ENCODE measurements around the gene OAS1. TPM values are rescaled to one million over a fixed set of nuclear protein-coding genes. Genes with fewer than 3 reads are reported as not detected.

Gene OAS1
- 10 to 100 TPM in 1 of 4 donors, 1 to 10 TPM in 3; 3.8 to 19.8 (median 7.4) TPM for total RNA-seq

DNA sequence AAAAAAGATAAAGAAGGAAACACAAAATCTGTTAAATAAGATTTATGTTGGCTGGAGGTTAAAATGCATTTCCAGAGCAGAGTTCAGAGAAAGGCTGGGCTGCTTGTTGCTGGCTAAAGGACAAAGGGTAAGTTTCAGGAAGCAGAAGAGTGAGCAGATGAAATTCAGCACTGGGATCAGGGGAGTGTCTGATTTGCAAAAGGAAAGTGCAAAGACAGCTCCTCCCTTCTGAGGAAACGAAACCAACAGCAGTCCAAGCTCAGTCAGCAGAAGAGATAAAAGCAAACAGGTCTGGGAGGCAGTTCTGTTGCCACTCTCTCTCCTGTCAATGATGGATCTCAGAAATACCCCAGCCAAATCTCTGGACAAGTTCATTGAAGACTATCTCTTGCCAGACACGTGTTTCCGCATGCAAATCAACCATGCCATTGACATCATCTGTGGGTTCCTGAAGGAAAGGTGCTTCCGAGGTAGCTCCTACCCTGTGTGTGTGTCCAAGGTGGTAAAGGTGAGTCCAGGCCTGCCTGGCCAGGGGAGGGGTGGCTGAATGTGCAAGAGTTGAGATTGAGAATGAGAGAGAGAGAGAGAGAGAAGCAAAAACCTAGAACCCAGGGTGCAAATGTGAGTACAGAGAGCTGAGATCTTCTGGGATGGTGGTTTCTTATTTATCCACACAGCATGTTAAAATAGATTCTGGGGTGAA is at the start of gene OAS1:
TSS of gene OAS1 (plus strand) at position 251 of the 703 bp plus-strand sequence. CDS start at position 329, 78 bp downstream.
- intact Hi-C loops (cut with DNase I; ENCODE audit: low total_unique reads), result no loop called here
- TF ChIP-seq POLR2A (IDR thresholded peaks at IDR 0.05), result no peak
- TF ChIP-seq, protein P1, sequence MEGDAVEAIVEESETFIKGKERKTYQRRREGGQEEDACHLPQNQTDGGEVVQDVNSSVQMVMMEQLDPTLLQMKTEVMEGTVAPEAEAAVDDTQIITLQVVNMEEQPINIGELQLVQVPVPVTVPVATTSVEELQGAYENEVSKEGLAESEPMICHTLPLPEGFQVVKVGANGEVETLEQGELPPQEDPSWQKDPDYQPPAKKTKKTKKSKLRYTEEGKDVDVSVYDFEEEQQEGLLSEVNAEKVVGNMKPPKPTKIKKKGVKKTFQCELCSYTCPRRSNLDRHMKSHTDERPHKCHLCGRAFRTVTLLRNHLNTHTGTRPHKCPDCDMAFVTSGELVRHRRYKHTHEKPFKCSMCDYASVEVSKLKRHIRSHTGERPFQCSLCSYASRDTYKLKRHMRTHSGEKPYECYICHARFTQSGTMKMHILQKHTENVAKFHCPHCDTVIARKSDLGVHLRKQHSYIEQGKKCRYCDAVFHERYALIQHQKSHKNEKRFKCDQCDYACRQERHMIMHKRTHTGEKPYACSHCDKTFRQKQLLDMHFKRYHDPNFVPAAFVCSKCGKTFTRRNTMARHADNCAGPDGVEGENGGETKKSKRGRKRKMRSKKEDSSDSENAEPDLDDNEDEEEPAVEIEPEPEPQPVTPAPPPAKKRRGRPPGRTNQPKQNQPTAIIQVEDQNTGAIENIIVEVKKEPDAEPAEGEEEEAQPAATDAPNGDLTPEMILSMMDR (IDR thresholded peaks at IDR 0.05), result no peak
- Histone ChIP-seq H3K27me3 (no peaks in the 10 kb centered on the region), H3K4me3 (peak within 1 kb of the TSS; percentile 33 to 39), H3K9me3 (peaks cover 0 to 1% of the 10 kb centered on the region in 2 donors), H3K27ac (peak within 1 kb of the TSS; percentile 56 to 76), H3K36me3 (no peaks in the 10 kb centered on the region), H3K4me1 (peaks cover 3 to 4% of the 10 kb centered on the region in 2 donors)
- peak; percentile 19 to 28 for DNase-seq

DNA sequence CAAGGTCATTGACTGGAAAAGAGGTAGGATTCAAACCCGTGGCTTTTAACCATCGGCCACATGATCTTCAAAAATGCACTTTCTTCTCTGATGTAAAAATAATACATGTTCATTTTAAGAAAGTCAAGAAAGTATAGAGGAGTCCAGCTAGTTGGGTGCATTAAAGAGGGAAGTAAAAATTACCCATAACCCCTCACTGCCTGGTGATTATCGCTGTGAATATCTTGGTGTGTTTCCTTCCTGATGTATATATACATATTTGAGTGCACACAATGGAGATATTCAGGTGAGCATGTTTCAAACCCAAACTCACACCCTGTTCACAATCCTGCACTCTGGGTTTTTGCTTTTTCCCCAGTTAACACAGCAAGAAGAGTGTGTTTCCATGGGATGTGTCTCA is 47.5 kb upstream of the OAS1 start:
- Histone ChIP-seq H3K4me3 (no peak overlapping the region), H3K9me3 (no peaks in the 10 kb centered on the region), H3K27ac (no peak overlapping the region), H3K4me1 (no peaks in the 10 kb centered on the region), H3K36me3 (no peaks in the 10 kb centered on the region), H3K27me3 (no peaks in the 10 kb centered on the region)
- intact Hi-C loops (cut with DNase I; ENCODE audit: low total_unique reads), result no loop called here
- TF ChIP-seq POLR2A (IDR thresholded peaks at IDR 0.05), result no peak
- TF ChIP-seq, protein P1 (IDR thresholded peaks at IDR 0.05), result no peak
- DNase-seq, result no peak

DNA sequence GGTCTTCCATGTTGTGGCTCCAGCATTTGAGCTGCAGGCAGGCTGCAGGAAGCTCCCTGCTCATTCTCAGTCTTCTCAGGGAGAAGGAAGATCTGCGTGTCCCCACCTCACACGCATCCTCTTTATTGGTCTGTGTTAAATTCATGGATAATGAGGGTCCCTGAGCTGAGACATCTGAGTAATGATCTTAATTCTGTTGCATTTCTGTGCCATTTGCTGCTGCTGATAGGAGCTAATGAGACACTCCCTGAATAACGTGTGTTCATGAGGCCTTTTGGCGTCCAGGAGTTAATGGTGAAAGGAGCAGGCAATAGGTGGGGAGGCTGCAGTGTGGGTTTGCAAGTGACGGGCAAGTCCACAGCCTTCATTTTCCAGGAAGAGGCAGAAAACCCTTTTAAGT is 46.6 kb upstream of the OAS1 start:
- Histone ChIP-seq H3K4me1 (no peaks in the 10 kb centered on the region), H3K36me3 (no peaks in the 10 kb centered on the region), H3K4me3 (no peak overlapping the region), H3K27me3 (no peaks in the 10 kb centered on the region), H3K9me3 (no peaks in the 10 kb centered on the region), H3K27ac (no peak overlapping the region)
- TF ChIP-seq, protein P1 (IDR thresholded peaks at IDR 0.05), result no peak
- TF ChIP-seq POLR2A (IDR thresholded peaks at IDR 0.05), result no peak
- no peak for DNase-seq
- intact Hi-C loops (cut with DNase I; ENCODE audit: low total_unique reads), result no loop called here

DNA sequence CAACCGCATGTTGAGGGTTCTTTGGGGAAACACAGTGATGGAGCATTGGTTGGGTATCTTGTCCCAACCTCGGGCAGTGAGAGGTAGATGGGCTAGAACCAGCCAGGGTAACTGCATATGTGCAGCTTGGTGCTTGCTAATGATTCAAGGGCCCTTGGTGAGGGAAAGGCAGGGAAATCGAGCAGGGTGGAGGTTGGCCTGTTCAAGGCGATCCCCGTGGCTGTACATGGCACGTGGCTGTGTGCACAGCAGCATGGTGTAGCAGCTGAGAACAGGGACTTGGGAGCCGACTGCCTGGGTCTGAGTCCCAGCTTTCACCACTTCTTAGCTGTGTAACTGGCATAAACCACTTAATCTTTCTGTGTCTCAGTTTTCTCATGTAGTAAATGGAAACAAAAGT is 45.5 kb upstream of the OAS1 start:
- no peak for DNase-seq
- Histone ChIP-seq H3K4me1 (no peaks in the 10 kb centered on the region), H3K36me3 (no peaks in the 10 kb centered on the region), H3K27me3 (no peaks in the 10 kb centered on the region), H3K27ac (no peak overlapping the region), H3K9me3 (no peaks in the 10 kb centered on the region), H3K4me3 (no peak overlapping the region)
- intact Hi-C loops (cut with DNase I; ENCODE audit: low total_unique reads), result no loop called here
- no peak for TF ChIP-seq POLR2A (IDR thresholded peaks at IDR 0.05)
- TF ChIP-seq, protein P1 (IDR thresholded peaks at IDR 0.05), result no peak

DNA sequence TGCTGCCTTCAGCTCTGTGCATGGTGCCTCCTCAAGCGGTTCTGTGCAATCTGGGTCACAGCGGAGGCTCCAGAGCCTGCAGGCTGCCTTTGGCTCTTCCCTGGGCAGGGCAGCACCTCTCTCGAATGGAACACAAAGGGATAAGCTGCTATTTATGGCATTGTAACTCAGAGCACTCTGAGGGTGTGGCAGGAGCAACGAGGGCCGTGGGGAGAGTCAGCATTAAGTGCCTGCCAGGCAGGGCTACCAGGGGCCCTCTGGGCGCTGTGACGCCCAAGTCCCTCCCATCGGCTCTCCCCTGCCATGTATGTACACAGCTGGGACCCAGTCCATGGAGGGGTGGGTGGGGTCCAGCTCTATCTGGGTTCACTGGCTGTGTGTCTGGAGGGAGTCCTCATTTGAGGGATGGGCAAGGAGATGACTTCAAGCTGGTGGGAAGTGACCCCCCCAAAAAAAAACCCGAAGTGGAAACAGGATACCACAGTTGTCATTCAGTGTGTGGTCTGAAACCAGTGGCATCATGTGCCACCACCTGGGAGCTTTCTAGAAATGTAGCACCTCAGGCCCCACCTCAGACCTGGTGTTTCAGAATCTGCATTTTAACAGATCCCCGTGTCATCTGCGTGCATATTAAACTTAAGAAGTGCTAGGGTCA is 44.0 kb upstream of the OAS1 start:
- TF ChIP-seq, protein P1 (IDR thresholded peaks at IDR 0.05), result no peak
- TF ChIP-seq POLR2A (IDR thresholded peaks at IDR 0.05), result no peak
- H3K4me1 ChIP-seq, result no peaks in the 10 kb centered on the region
- no peak for DNase-seq
- no peaks in the 10 kb centered on the region for H3K36me3 ChIP-seq
- H3K4me3 ChIP-seq, result no peak overlapping the region
- no peaks in the 10 kb centered on the region for H3K27me3 ChIP-seq
- intact Hi-C loops (cut with DNase I; ENCODE audit: low total_unique reads), result no loop called here
- H3K9me3 ChIP-seq, result no peaks in the 10 kb centered on the region
- no peak overlapping the region for H3K27ac ChIP-seq

Measured in uterus (tissue), 4 donors.